GM12878 (cell line): ENCODE measurements around the gene ABCF3. TPM values are rescaled to one million over a fixed set of nuclear protein-coding genes. Genes with fewer than 3 reads are reported as not detected.

Source experiments
- ATAC-seq: fragments of 200-7000 bp; cut with Tn5 transposase; 3 replicates; pipeline ENCODE4 v1.9.1; 2020; ENCODE audit warnings: mild to moderate bottlenecking, moderate library complexity
- BruUV-seq: library from RNA; stranded (reverse); fragments of 400-500 nt; replicated peaks from 2 replicates; lab custom pipeline; 2021; lab: Mats Ljungman, UMichigan
- CTCF ChIA-PET: fragments of 300-600 bp; sonication (Branson Sonifier 250); formaldehyde crosslinking; extraction: SDS; loops from one replicate; lab custom pipeline; 2021; ENCODE audit warnings: inconsistent platforms; lab: Yijun Ruan, JAX
- POLR2A ChIA-PET: fragments of 350-600 bp; formaldehyde crosslinking; extraction: SDS; loops from one replicate; lab custom pipeline; 2021; ENCODE audit warnings: inconsistent platforms; lab: Charles Lee
- RAD21 ChIA-PET: fragments of 300-600 bp; sonication (Branson Sonifier 250); formaldehyde crosslinking; loops from one replicate; lab custom pipeline; 2023; ENCODE audit warnings: antibody characterized with exemption; ENCODE audit not compliant: unreplicated experiment; lab: Charles Lee
- SMC1A ChIA-PET: fragments of 300-600 bp; sonication (Branson Sonifier 250); formaldehyde crosslinking; loops from one replicate; lab custom pipeline; 2023; ENCODE audit not compliant: unreplicated experiment, uncharacterized antibody; lab: Charles Lee
- DNase-seq: peaks from one replicate; pipeline ENCODE4 v3.0.0-alpha.2; 2011; ENCODE audit warnings: low read depth, low spot score
- FAIRE-seq: peaks from 3 replicates; lab custom pipeline; 2011; peaks lifted over from hg19 to GRCh38; lab: Jason Lieb, UNC
- H2AFZ ChIP-seq: 2 replicates; pipeline ENCODE4 v1.6.0; 2011; ENCODE audit warnings: low read depth, low read length, control low read depth; ENCODE audit not compliant: control insufficient read depth
- H3K27ac ChIP-seq: 2 replicates; pipeline ENCODE4 v1.5.1; 2011; ENCODE audit warnings: control low read depth; ENCODE audit not compliant: control insufficient read depth, insufficient read depth
- H3K27me3 ChIP-seq, 2 experiments: replicated peaks in 1 of 2; 2 replicates each; pipeline versions ENCODE4 v1.6.0 to v1.6.1; 2011; ENCODE audit warnings: low read length in 1 of 2; ENCODE audit not compliant: control insufficient read depth in 2 of 2, insufficient read depth in 2 of 2
- H3K36me3 ChIP-seq, 2 experiments: 2 replicates each; pipeline ENCODE4 v1.5.1; 2011; ENCODE audit warnings: low read length in 1 of 2; ENCODE audit not compliant: control insufficient read depth in 2 of 2, insufficient read depth in 2 of 2
- H3K4me1 ChIP-seq: 2 replicates; pipeline ENCODE4 v1.6.1; 2011; ENCODE audit warnings: mild to moderate bottlenecking, low read length, moderate library complexity, mixed read lengths; ENCODE audit not compliant: control insufficient read depth, insufficient read depth
- H3K4me2 ChIP-seq: 2 replicates; pipeline ENCODE4 v1.6.0; 2011; ENCODE audit warnings: control low read depth; ENCODE audit not compliant: control insufficient read depth, insufficient read depth
- H3K4me3 ChIP-seq: fragments of 200-600 bp; sonication (generic); 2 replicates; pipeline ENCODE4 v1.5.1; 2016
- H3K79me2 ChIP-seq: 2 replicates; pipeline ENCODE4 v1.6.0; 2011; ENCODE audit warnings: low read length; ENCODE audit not compliant: control insufficient read depth, insufficient read depth
- H3K9ac ChIP-seq: 2 replicates; pipeline ENCODE4 v1.8.0; 2011; ENCODE audit warnings: low read length, control low read depth, mixed read lengths; ENCODE audit not compliant: control insufficient read depth, insufficient read depth
- H3K9me3 ChIP-seq: replicated peaks from 3 replicates; pipeline ENCODE4 v1.5.1; 2011; ENCODE audit warnings: mild to moderate bottlenecking, low read length; ENCODE audit not compliant: control insufficient read depth, insufficient read depth
- H4K20me1 ChIP-seq: 2 replicates; pipeline ENCODE4 v1.6.0; 2011; ENCODE audit not compliant: control insufficient read depth, insufficient read depth
- ATF7 ChIP-seq: fragments of 450-650 bp; IDR thresholded peaks from 2 replicates; pipeline ENCODE4 v1.6.1; 2016; ENCODE audit warnings: low read depth, mild to moderate bottlenecking
- ESRRA ChIP-seq: IDR thresholded peaks from 2 replicates; pipeline ENCODE4 v1.6.1; 2012; ENCODE audit warnings: mild to moderate bottlenecking, low read length, improper control_type of control experiment
- ETV6 ChIP-seq, 2 experiments: fragments of 450-650 bp in 1 of 2; IDR thresholded peaks in 1 of 2; conservative IDR thresholded peaks in 1 of 2; 2 replicates each; pipeline ENCODE4 v1.6.1; 2014; ENCODE audit warnings: antibody characterized with exemption in 1 of 2, borderline replicate concordance in 1 of 2, low read depth in 1 of 2, mild to moderate bottlenecking in 1 of 2, moderate library complexity in 1 of 2
- FOXK2 ChIP-seq: fragments of 450-650 bp; IDR thresholded peaks from 2 replicates; pipeline ENCODE4 v1.6.1; 2017; ENCODE audit warnings: mild to moderate bottlenecking, moderate library complexity
- MYB ChIP-seq: fragments of 150-350 bp; IDR thresholded peaks from 2 replicates; pipeline ENCODE4 v1.6.1; 2014; ENCODE audit warnings: mild to moderate bottlenecking, low read depth, low read length, borderline replicate concordance
- NFXL1 ChIP-seq: fragments of 450-650 bp; IDR thresholded peaks from 2 replicates; pipeline ENCODE4 v1.6.1; 2017; ENCODE audit warnings: antibody characterized with exemption, mild to moderate bottlenecking, borderline replicate concordance
- PAX8 ChIP-seq: fragments of 450-650 bp; IDR thresholded peaks from 2 replicates; pipeline ENCODE4 v1.6.1; 2017; ENCODE audit warnings: mild to moderate bottlenecking, moderate library complexity
- POLR2AphosphoS2 ChIP-seq: IDR thresholded peaks from 2 replicates; pipeline ENCODE4 v1.6.1; 2011; ENCODE audit warnings: low read depth, mild to moderate bottlenecking, low read length, improper control_type of control experiment, moderate library complexity
- RELB ChIP-seq: fragments of 450-650 bp; IDR thresholded peaks from 2 replicates; pipeline ENCODE4 v1.6.1; 2017; ENCODE audit warnings: low read depth, mild to moderate bottlenecking, moderate library complexity
- RFX5 ChIP-seq: IDR thresholded peaks from 2 replicates; pipeline ENCODE4 v1.6.1; 2011; ENCODE audit warnings: low read depth, low read length, improper control_type of control experiment
- SMAD1 ChIP-seq: fragments of 450-650 bp; IDR thresholded peaks from 2 replicates; pipeline ENCODE4 v1.6.1; 2018; ENCODE audit warnings: mild to moderate bottlenecking, low read depth; ENCODE audit not compliant: partially characterized antibody
- SREBF1 ChIP-seq: IDR thresholded peaks from 2 replicates; pipeline ENCODE4 v1.6.1; 2012; ENCODE audit warnings: mild to moderate bottlenecking, low read length
- TAF1 ChIP-seq: IDR thresholded peaks from 2 replicates; pipeline ENCODE4 v1.6.1; 2011; ENCODE audit warnings: mild to moderate bottlenecking, low read depth, low read length, borderline replicate concordance
- USF2 ChIP-seq: IDR thresholded peaks from 2 replicates; pipeline ENCODE4 v1.6.1; 2011; ENCODE audit warnings: low read depth, low read length, improper control_type of control experiment, borderline replicate concordance
- ZBTB11 ChIP-seq: fragments of 450-650 bp; formaldehyde crosslinking; IDR thresholded peaks from 2 replicates; pipeline ENCODE4 v1.5.0; 2022; ENCODE audit warnings: mild to moderate bottlenecking, missing genetic modification characterization
- ZNF24 ChIP-seq: fragments of 450-650 bp; IDR thresholded peaks from 2 replicates; pipeline ENCODE4 v1.6.1; 2017; ENCODE audit warnings: antibody characterized with exemption, mild to moderate bottlenecking
- ZSCAN29 ChIP-seq: fragments of 450-650 bp; IDR thresholded peaks from 2 replicates; pipeline ENCODE4 v1.6.1; 2017; ENCODE audit warnings: mild to moderate bottlenecking, moderate library complexity
- WGBS: methylation state at CpG from one replicate; pipeline ENCODE4 v1.1.6; 2016; ENCODE audit warnings: low lambda C conversion rate; ENCODE audit not compliant: insufficient replicate concordance, insufficient coverage; ENCODE audit errors: missing lambda C conversion rate; 5-methylcytosine and 5-hydroxymethylcytosine counted together
- in situ Hi-C: fragments of 300-500 bp; cut with MboI; formaldehyde crosslinking; loops from 9 replicates; pipeline ENCODE4 v1.14.3; 2018; ENCODE audit warnings: mixed read lengths
- intact Hi-C: fragments of 100-400 bp; cut with micrococcal nuclease; formaldehyde crosslinking; loops from one replicate; pipeline ENCODE4 v1.14.2; 2022; ENCODE audit not compliant: unreplicated experiment
- polyA plus RNA-seq, 11 experiments: library from polyadenylated mRNA; depleted of rRNA in 4 of 11; unstranded in 6 of 11; stranded (reverse) in 5 of 11; fragments of >200 nt; fragmentation: Nextera tagmentation in 4 of 11; fragmentation: Illumina TruSeq in 1 of 11; extraction: Ambion mirVana in 4 of 11; extraction: Trizol in 1 of 11; gene quantifications; 1 replicate in 1 of 11; 2 replicates in 10 of 11; pipeline versions ENCODE4 v1.2.1 to v1.2.3, GENCODE V29; 2011 to 2016; ENCODE audit warnings: inconsistent platforms in 2 of 11, missing spikeins in 2 of 11, low read depth in 1 of 11
- total RNA-seq, 4 experiments: library from RNA; depleted of rRNA in 3 of 4; stranded (reverse); fragments of >200 nt in 3 of 4; fragmentation: Illumina TruSeq in 1 of 4; extraction: Trizol in 1 of 4; gene quantifications; 2 replicates each; pipeline versions ENCODE4 v1.2.1 to v1.2.3, GENCODE V29; 2013 to 2021
- TF ChIP-seq, protein P1 (sequence below): IDR thresholded peaks from 2 replicates; pipeline ENCODE4 v1.6.1; 2011; ENCODE audit warnings: mild to moderate bottlenecking, low read depth, low read length, moderate library complexity; ENCODE audit not compliant: insufficient replicate concordance
- TF ChIP-seq, protein P2 (sequence below): IDR thresholded peaks from 2 replicates; pipeline ENCODE4 v1.6.1; 2012; ENCODE audit warnings: low read depth, low read length, improper control_type of control experiment

Gene ABCF3
- total and polyA plus RNA-seq, 10 of the 15 experiments (the other 5 are each of a cell fraction or from before 2014, with no cell fraction given) = 6.1 to 71.3 (median 46.9) TPM

DNA sequence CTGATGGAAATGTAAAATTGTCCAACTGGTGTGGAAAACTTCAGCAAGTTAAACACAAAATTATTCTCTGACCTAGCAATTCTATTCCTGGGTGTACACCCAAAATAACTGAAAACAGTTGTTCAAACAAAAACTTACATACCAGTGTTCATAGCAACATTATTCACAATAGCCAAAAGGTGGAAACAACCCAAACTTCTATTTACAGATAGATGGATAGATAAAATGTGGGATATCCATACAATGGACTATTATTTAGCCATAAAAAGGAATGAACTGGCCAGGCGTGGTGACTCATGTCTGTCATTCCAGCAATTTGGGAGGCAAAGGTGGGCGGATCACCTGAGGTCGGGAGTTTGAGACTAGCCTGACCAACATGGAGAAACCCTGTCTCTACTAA, 36.5 kb downstream of the ABCF3 start:
- Histone ChIP-seq H3K36me3 (no peaks in the 10 kb centered on the region), H3K27me3 (no peaks in the 10 kb centered on the region; a peak in 1 of 4 replicates), H3K9me3 (no peaks in the 10 kb centered on the region), H4K20me1 (no peaks in the 10 kb centered on the region), H2AFZ (no peak overlapping the region), H3K79me2 (no peaks in the 10 kb centered on the region), H3K27ac (no peak overlapping the region), H3K4me3 (no peak overlapping the region), H3K9ac (no peak overlapping the region), H3K4me2 (no peak overlapping the region), H3K4me1 (no peaks in the 10 kb centered on the region)
- ATAC-seq (no peak), DNase-seq (no peak), FAIRE-seq (no peak)
- 14% methylated on average over 3 of the region's 3 CpGs for WGBS
- CTCF ChIA-PET = no interaction called here
- SMC1A ChIA-PET = interaction anchor here (0.5 kb wide), 1 partner anchor 23 kb away, joined by 3 read pairs; no protein-coding TSS in a partner anchor
- POLR2A ChIA-PET = no interaction called here
- RAD21 ChIA-PET = no interaction called here
- intact Hi-C loops (no loop called here), in situ Hi-C loops (no loop called here)
- no TSS peak for BruUV-seq
- TF ChIP-seq FOXK2 (no peak), RFX5 (no peak), ZSCAN29 (no peak), PAX8 (no peak), POLR2AphosphoS2 (no peak), ZBTB11 (CRISPR knock-in tag) (no peak), ATF7 (no peak), MYB (no peak), SMAD1 (no peak), USF2 (no peak), ZNF24 (no peak), TAF1 (no peak), SREBF1 (no peak), NFXL1 (no peak), ETV6 (conservative IDR thresholded peaks at IDR 0.05 in 1 of 2, IDR thresholded peaks at IDR 0.05 in 1 of 2; ENCODE audit: borderline replicate concordance in 1 of 2, low read depth in 1 of 2) (no peak), ESRRA (no peak), RELB (no peak)
- TF ChIP-seq, protein P1, sequence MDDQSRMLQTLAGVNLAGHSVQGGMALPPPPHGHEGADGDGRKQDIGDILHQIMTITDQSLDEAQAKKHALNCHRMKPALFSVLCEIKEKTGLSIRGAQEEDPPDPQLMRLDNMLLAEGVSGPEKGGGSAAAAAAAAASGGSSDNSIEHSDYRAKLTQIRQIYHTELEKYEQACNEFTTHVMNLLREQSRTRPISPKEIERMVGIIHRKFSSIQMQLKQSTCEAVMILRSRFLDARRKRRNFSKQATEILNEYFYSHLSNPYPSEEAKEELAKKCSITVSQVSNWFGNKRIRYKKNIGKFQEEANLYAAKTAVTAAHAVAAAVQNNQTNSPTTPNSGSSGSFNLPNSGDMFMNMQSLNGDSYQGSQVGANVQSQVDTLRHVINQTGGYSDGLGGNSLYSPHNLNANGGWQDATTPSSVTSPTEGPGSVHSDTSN = no peak
- TF ChIP-seq, protein P2, sequence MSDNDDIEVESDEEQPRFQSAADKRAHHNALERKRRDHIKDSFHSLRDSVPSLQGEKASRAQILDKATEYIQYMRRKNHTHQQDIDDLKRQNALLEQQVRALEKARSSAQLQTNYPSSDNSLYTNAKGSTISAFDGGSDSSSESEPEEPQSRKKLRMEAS = no peak
